ENCODE results near the gene ZNF554.

DNA sequence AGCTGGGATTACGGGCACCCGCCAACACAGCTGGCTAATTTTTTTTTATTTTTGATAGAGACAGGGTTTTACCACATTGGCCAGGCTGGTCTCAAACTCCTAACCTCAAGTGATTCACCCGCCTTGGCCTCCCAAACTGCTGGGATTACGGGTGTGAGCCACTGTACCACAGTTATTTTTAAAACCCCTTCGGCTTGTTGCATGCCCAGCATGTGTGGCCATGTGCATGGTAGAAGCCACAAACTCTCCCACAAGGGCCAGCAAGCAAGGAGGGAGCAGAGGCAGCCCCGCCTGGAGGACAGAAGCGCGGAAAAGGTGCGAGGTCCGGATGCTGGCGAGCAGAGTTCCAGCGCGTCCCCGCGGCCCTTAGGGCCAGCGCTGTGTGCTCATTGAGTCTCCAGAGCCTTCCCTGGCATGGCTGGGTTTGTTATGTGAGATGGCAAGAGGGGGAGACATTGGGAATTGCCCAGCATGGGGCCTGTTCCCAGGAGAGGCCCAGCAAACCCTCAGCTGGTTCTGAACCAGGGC, 21.4 kb upstream of the ZNF554 start:
- no peak for TF ChIP-seq EP300 (IDR thresholded peaks at IDR 0.05)
- TF ChIP-seq, protein P1, sequence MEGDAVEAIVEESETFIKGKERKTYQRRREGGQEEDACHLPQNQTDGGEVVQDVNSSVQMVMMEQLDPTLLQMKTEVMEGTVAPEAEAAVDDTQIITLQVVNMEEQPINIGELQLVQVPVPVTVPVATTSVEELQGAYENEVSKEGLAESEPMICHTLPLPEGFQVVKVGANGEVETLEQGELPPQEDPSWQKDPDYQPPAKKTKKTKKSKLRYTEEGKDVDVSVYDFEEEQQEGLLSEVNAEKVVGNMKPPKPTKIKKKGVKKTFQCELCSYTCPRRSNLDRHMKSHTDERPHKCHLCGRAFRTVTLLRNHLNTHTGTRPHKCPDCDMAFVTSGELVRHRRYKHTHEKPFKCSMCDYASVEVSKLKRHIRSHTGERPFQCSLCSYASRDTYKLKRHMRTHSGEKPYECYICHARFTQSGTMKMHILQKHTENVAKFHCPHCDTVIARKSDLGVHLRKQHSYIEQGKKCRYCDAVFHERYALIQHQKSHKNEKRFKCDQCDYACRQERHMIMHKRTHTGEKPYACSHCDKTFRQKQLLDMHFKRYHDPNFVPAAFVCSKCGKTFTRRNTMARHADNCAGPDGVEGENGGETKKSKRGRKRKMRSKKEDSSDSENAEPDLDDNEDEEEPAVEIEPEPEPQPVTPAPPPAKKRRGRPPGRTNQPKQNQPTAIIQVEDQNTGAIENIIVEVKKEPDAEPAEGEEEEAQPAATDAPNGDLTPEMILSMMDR (IDR thresholded peaks at IDR 0.05), result no peak
